ENCODE data around the gene SPANXB1. TPM values are rescaled to one million over a fixed set of nuclear protein-coding genes. Genes with fewer than 3 reads are reported as not detected.

Gene SPANXB1, protein sequence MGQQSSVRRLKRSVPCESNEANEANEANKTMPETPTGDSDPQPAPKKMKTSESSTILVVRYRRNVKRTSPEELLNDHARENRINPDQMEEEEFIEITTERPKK
- 2.2 to 4.0 TPM (median 3.3 TPM) in 5 replicates for total RNA-seq (2022; extraction: Qiagen RNA extraction; ENCODE audit: low read depth)

GRCh38 chrX:141002568-141002967, at the start of gene SPANXB1:
Gene SPANXB1 (plus strand): TSS chrX:141002594. CDS start chrX:141002694, 100 bp downstream.

Other genes starting within 250 kb of the SPANXB1 start
- gene LDOC1, start 174.5 kb downstream of the SPANXB1 start, total RNA-seq (2022; extraction: Qiagen RNA extraction; ENCODE audit: low read depth): 85.0 to 112 TPM (median 104 TPM) in 5 replicates
- 0.45 to 1.1 TPM (median 0.94 TPM) in 5 replicates for gene SPANXC, start 239.9 kb downstream of the SPANXB1 start, total RNA-seq (2022; extraction: Qiagen RNA extraction; ENCODE audit: low read depth)

All from A549 treated with DMSO at 1 μM for 4 hours (cell line).